ENCODE data around the gene TRMT44. TPM values are rescaled to one million over a fixed set of nuclear protein-coding genes. Genes with fewer than 3 reads are reported as not detected.

TRMT44 gene
- total RNA-seq, 4 donors from 2014 or later, result 36.4 to 56.4 (median 43.9) TPM

GRCh38 chr4:8468746-8469535 lies 28.4 kb downstream of the TRMT44 start:
- DNase-seq, result peak; percentile 70 to 78
- Histone ChIP-seq H3K27me3 (no peaks in the 10 kb centered on the region), H3K27ac (peak overlapping the region in 1 of 3 donors; percentile 8), H3K36me3 (peaks cover 10 to 19% of the 10 kb centered on the region in 2 donors), H3K9me3 (no peaks in the 10 kb centered on the region), H3K4me1 (peaks cover 28 to 42% of the 10 kb centered on the region in 2 donors), H3K4me3 (replicated peaks in 1 of 3) (no peak overlapping the region)
- intact Hi-C loops (cut with DNase I), result loop anchor here (2.0 to 5.0 kb wide), 2 partner anchors 78 to 126 kb away; no protein-coding TSS in a partner anchor
- peak; percentile 67 to 97 (median 86) for TF ChIP-seq CTCF (IDR thresholded peaks at IDR 0.05)
- no peak for TF ChIP-seq POLR2A (IDR thresholded peaks at IDR 0.05)
- 45 to 53% methylated on average over 20 to 21 of the region's 21 CpGs for WGBS, 2 donors

GRCh38 chr4:8469550-8469949 lies 29.0 kb downstream of the TRMT44 start:
- TF ChIP-seq CTCF (IDR thresholded peaks at IDR 0.05) (no peak), POLR2A (IDR thresholded peaks at IDR 0.05) (no peak)
- H3K4me3 ChIP-seq (replicated peaks in 1 of 3), result no peak overlapping the region
- peaks cover 10 to 19% of the 10 kb centered on the region in 2 donors for H3K36me3 ChIP-seq
- 93 to 95% methylated on average over 12 of the region's 14 CpGs for WGBS, 2 donors
- no peak for DNase-seq
- no peaks in the 10 kb centered on the region for H3K9me3 ChIP-seq
- no peak overlapping the region for H3K27ac ChIP-seq
- no peaks in the 10 kb centered on the region for H3K27me3 ChIP-seq
- intact Hi-C loops (cut with DNase I), result loop anchor here (2.0 to 5.0 kb wide), 2 partner anchors 78 to 125 kb away; no protein-coding TSS in a partner anchor
- H3K4me1 ChIP-seq, result peaks cover 32 to 48% of the 10 kb centered on the region in 2 donors

- TF ChIP-seq POLR2A (IDR thresholded peaks at IDR 0.05) (no peak), CTCF (IDR thresholded peaks at IDR 0.05) (no peak)
- Histone ChIP-seq H3K4me3 (replicated peaks in 1 of 3) (no peak overlapping the region), H3K4me1 (peaks cover 32 to 49% of the 10 kb centered on the region in 2 donors), H3K9me3 (no peaks in the 10 kb centered on the region), H3K27me3 (no peaks in the 10 kb centered on the region), H3K36me3 (peaks cover 10 to 16% of the 10 kb centered on the region in 2 donors), H3K27ac (peak overlapping the region in 2 of 3 donors; percentile 96 to 97)
- intact Hi-C loops (cut with DNase I), result loop anchor here (5.0 kb wide), 1 partner anchor 37 kb away; no protein-coding TSS in a partner anchor
- no peak for DNase-seq
- WGBS, 2 donors, result 94 to 97% methylated on average over 8 to 14 of the region's 14 CpGs
Observed at GRCh38 chr4:8470451-8471024, 30.0 kb downstream of the TRMT44 start.

GRCh38 chr4:8471211-8471875 lies 30.8 kb downstream of the TRMT44 start:
- TF ChIP-seq POLR2A (IDR thresholded peaks at IDR 0.05) (no peak), CTCF (IDR thresholded peaks at IDR 0.05) (no peak)

More at GRCh38 chr4:8471211-8471875, 30.8 kb downstream of the TRMT44 start:
- Histone ChIP-seq H3K36me3 (peaks cover 1 to 13% of the 10 kb centered on the region in 2 donors), H3K27ac (peak overlapping the region; percentile 85 to 97 (median 96)), H3K4me1 (peaks cover 32 to 49% of the 10 kb centered on the region in 2 donors), H3K9me3 (no peaks in the 10 kb centered on the region), H3K27me3 (no peaks in the 10 kb centered on the region), H3K4me3 (replicated peaks in 1 of 3) (no peak overlapping the region)
- WGBS, 2 donors, result 83 to 86% methylated on average over 22 to 24 of the region's 24 CpGs
- intact Hi-C loops (cut with DNase I), result loop anchor here (5.0 kb wide), 1 partner anchor 36 kb away; no protein-coding TSS in a partner anchor
- DNase-seq, result peak in 1 of 2 donors; percentile 25

Data from thyroid gland (tissue), 4 donors.